IPS DF 19.7 (cell line): ENCODE data around the gene F2RL3.

Source experiments
- DNase-seq: peaks from one replicate; pipeline ENCODE4 v3.0.0-alpha.2; 2013; ENCODE audit warnings: low read depth, low spot score

F2RL3 gene

DNA sequence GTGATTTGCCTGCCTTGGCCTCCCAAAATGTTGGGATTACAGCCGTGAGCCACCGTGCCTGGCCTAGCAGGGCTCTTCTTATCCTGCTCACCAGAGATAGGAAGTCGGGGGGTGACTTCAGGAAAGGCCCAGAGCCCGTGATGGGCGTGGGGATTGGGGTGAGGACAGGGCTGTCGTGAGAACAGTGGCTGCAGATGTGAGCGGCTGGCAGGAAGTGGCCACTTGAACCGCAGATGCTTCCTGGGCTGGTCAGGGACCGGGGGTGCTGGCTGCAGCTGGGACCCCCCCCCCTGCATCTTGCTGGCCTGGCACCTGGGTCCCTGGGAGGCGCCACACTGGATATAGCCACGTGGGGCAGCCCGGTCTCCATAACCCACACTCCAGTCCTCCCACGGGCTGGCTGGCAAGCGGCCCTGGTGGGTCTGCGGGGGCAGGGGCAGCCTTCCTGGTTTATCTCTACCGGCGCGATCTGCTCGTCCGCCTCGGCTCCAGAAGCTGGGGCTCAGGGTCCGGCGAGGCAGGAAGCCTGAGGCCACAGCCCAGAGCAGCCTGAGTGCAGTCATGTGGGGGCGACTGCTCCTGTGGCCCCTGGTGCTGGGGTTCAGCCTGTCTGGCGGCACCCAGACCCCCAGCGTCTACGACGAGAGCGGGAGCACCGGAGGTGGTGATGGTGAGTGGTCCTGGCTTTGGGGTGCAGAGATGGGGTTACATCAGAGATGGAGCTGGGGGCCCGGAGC is at the start of gene F2RL3:
Gene F2RL3, plus strand, starts transcription at position 371 of the 737 bp plus-strand sequence. Its CDS starts 191 bp downstream, at position 562.
- no peak for DNase-seq

DNA sequence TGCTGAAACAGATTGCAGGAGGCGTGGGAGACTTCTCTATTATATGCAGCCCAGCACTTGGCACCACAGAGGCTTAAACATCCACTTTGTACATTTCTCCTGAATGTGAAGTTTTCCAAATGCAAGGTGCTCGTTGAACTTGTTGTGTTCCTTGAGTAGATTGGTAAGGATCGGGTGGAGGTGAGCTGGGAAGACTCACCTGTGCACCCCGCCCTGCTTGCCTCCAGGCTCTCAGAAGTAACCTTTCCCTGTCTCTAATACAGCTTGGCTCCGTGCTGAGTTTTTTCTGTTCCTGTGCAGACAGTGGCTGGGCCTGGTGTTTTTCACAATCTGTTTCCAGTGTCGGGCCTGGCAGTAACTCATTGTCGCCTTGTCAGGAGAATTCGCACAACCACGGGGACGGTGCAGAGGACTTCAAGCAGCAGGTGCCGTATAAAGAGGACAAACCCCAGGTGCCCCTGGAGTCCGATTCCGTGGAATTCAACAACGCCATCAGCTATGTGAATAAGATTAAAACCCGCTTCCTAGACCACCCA is 47.3 kb upstream of the F2RL3 start:
- DNase-seq: no peak

DNA sequence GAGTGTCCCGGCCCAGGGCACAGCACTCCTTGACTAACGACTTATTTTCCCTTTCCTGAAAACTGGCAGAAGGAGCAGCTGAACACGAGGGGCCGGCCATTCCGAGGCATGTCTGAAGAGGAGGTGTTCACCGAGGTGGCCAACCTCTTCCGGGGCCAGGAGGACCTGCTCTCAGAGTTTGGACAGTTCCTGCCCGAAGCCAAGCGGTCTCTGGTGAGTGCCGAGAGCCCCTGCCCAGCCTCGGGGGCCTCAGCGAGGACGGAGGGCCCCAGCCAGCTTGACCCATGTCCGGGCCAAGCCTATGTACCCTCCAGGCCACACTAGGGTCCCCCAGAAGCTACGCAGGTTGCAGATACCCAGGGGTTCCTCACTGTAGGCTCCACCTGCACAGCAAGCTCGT is 41.9 kb upstream of the F2RL3 start:
- DNase-seq: no peak

DNA sequence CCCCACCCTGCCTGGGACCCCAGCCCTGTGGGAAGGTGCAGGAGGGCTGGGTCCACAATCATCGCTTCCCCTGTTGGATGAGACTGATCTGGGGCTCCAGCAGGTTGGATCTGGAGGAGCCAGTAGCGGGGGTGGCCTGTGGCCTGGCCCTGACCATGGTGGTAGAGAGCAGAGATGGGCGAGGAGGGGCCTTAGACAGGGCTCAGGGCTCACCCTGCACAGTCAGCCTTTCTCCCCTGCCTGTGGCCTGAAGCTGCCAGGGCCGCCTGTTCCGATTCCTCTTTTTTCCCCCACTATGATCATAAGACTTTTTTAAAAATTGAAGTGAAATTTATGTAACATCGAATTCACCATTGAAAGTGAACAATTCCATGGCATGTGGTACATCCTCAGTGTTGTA is 41.4 kb upstream of the F2RL3 start:
- DNase-seq: no peak

DNA sequence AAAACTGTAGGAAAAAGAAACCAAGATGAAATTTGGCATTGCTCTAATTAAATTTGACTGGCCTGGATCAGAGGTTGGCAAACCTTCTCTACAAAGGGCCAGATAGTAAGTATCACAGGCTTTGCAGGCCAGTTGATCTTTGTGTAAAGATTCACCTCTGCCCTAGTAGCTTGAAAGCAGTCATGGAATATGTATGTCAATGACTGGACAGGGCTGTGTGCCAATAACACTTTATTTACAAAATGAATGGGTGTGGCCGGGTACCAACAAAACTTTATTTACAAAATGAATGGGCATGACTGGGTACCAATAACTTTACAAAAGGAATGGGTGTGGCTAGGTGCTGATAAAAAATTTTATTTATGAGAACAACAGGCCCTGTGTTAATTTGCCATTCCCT is 39.6 kb upstream of the F2RL3 start:
- no peak for DNase-seq

DNA sequence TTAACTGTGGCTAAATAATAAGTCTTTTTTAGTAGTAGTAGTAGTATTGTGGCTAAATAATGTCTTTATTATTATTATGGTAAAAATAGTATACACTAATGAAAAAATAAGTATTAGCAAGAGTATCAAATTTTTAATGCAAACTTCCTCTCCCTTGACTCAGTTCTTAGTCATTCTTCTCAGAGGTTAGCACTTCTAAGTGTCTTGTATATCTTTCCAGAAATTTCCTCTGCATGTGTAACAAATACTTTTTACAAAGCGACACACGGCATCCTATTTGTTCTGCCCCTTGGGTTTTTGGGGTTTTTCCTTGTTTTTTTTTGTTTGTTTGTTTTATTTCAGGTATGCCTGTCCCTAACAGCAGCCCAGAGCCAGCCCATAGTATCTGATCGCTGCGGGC is 38.7 kb upstream of the F2RL3 start:
- DNase-seq: no peak

DNA sequence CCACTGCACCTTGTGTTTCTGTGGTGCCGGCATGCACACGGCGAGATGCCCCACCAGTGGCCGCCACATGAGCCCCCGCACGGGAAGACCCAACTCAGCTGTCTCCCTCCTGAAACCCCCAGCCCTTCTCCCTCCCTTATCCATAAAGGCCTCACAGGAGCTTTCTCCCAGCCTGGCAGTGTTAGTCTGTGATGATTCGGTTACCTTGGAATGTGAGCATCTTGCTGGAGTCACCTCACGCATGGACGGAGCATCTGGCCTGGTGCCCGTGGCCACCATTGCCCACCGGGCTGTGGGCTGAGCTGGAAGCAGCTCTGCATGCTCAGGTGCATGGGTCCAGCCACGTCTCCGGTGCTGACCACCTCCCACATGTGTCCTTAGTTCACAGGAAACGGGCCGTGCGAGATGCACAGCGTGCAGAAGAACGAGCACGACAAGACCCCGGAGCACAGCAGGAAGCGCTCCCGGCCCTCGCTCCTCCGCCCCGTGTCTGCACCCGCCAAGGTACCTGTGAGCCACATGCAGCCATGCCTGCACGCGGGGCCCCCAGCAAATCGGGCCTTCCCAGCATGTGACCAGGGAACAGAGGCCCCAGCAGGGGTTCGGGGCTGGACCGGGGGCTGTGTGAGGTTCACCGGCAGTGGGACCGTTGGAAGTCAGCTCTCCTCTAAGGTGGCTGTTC is 37.6 kb upstream of the F2RL3 start:
- no peak for DNase-seq

DNA sequence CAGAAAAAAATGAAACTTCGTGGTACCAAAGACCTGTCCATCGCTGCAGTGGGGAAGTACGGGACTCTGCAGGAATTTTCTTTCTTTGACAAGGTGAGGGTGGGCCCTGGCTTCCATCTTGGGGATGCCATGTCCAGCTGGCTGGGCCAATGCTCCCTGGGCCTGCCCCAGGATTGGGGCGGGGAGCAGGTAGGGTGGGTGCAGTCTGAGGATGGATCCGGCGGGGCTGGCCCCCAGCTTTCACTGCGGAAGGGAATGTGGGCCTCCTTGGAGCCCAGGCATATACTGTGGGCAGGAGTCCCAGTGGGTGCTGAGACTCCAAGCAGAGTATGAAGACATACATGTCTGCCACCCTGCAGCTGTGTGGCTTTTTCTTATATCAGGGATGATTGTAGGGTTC is 35.7 kb upstream of the F2RL3 start:
- no peak for DNase-seq

DNA sequence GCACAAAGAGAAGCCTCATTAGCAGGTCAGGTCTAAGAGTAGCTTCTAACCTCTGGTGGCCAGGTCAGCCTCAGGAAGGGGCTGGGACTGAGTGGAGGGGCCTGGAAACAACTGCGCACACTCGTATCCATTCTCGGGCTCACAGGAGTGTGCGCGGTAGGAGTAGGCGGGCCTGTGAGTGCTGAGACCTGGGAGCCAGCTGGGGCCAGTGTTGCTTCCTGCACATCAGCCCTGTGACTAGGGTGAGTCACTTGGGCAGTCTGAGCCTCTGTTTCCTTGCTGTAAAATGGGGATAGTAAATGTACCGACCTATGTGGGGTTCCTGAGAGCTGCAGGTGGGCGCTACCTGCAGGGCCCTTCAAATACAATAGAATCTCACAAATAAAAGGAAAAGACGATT is 32.7 kb upstream of the F2RL3 start:
- no peak for DNase-seq

DNA sequence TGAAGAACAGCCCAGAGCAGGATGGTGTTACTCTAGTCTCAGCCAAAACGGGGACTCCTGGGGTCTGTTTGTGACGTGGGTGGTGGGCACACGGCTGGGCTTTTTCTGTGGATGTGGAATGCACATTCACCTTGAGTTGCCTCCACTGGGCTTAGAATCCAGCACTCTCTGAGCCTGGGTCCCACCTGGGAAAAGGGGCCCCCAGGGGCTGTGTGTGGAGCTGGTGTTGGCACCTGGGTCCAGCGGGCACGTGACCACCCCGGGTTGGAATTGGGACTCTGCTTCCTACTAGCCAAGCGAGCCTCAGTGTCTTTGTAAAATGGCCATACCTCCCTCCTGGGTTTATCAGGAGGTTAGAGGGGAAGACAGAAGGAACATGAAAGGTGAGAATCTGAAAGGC is 29.2 kb upstream of the F2RL3 start:
- DNase-seq: no peak

DNA sequence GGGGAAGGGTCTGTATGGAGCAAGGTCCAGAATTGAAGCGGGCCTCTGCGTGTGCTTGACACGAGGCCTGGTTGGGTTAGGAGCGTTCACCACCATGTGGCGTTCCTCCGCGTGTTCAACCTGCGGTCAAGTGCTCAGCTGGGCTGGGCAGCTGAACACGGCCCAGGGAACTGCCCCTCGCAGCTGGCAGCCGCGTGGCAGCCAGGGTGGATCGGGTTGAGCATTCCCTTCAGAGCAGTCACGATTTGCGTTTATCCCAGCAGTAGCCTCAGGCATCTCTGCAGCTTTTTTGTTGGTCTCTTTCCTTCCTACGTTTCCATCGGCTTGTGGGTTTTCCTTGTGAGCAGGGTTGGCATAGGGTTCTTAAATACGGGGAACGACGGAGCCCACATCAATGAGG is 28.7 kb upstream of the F2RL3 start:
- DNase-seq: no peak

DNA sequence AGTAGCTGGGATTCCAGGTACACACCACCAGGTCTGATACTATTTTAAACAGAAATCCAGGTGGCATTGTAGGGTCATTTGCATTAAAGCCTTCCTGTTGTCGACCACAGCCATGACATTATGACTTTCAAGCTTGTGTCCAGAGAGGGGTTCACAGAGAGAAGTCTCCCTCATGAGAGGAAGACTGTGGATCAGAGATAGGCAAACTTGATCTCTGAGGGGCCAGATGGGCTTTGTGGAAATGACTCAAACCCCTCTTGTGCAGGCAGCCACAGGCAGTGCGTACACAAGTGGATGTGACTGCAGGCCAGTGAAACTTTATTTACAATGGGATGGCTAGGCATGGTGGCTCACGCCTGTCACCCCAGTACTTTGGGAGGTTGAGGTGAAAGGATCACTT is 27.8 kb upstream of the F2RL3 start:
- no peak for DNase-seq

DNA sequence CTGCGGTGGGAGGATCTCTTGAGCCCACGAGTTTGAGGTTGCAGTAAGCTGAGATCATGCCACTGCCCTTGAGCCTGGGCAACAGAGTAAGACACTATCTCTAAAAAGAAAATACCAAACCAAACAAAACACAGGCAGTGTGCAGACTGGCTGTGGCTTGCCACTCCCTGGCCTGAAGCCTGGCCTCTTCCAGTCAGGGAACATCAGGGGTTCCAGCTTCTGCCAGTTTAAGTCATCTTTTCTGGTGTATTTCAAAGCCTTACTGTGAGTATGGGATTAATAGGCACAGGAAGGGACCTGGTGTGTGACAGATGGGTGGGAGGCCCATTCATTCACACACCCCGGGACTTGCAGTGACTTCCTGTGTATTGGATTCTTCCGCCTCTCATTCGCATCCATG is 27.0 kb upstream of the F2RL3 start:
- DNase-seq: no peak

DNA sequence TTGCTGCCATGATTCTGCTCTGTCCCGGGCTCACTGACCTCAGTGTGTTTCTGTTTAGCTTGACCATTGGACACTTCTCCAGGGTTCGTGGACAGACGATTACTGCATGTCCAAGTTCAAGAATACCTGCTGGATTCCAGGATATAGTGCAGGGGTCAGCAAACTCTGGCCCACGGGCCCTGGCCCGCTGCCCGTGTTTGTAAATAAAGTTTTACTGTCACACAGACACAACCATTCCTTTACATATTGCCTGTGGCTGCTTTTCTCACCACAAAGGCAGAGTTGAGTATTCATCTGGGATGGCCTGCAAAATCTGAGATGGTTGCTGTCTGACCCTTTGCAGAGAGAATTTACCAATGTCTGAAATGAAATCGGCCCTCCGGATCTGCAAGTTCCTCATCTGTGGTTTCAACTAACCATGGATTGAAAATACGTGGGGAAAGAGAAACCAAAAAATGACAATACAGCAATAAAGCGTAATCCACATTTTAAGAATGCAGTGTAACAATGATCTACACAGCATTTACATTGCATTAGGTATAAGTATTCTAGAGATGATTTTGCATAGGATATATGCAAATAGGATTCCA is 25.9 kb upstream of the F2RL3 start:
- no peak for DNase-seq

DNA sequence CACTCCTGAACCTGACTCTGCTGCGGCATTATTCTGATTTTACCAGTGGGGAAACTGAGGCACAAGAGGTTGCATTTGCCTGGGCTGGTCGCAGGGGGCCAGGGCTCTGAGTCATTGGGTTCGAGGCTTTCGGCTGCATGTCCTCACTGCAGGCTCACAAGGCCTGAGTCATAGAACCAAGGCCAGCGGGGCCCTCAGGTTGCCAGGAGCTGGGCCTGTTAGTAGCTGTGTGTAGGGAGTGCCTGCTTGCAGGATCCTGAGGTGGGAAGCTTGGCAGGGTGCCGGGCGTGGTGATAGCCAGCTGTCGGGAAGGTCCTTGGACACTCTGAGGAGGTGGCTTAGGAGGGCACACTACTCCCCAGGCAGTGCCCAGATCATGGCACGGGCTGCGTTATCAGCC is 21.6 kb upstream of the F2RL3 start:
- DNase-seq: no peak

DNA sequence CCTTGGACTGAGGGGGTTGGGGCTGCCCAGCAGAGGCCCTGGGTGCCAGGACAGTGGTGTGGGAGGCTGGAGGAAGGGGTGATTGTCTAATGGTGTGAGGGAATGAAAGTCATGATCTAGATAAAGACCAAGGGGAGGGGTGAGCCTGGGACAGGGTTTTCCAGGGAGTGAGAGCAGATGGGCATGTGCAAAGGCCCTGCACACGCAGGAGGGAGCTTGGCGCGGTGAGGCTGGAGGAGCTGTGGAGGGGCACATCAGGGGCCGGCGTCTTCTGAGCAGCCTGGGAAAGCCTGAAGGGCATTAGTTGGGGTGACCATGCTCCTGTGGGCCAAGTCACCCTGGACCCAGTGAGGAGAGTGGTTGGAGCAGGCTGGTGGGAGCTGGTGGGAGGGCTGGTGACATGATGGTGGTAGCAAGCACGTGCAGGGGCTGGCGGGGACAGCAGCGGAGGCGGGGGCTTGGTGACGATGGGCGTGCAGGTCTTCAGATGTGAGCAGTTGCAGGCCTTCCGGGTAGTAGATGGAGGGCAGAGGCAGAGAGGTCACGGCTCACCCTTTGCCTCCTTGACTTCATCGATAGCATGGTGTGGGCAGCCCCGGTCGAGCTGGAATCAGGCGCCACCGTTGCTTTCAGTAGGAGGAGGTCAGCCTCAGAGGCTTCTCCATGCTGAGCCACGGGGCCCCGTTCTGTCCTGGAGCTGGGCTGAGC is 20.2 kb upstream of the F2RL3 start:
- DNase-seq: no peak

DNA sequence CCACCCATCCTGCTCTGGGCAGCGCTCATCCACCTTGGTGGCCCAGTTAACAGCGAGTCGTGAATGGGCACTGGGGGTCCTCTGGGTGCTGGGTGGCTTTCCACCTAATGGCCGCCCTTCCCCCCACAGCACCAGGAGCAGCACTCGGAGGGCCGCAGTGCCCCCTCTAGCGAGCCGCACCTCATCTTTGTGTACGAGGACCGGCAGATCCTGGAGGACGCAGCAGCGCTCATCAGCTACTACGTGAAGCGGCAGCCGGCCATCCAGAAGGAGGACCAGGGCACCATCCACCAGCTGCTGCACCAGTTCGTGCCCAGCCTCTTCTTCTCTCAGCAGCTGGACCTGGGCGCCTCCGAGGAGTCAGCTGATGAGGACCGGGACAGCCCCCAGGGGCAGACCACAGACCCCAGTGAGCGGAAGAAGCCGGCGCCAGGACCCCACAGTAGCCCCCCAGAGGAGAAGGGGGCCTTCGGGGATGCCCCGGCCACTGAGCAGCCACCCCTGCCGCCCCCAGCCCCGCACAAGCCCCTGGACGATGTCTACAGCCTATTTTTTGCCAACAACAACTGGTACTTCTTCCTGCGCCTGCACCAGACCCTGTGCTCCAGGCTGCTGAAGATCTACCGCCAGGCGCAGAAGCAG is 19.3 kb upstream of the F2RL3 start:
- no peak for DNase-seq

DNA sequence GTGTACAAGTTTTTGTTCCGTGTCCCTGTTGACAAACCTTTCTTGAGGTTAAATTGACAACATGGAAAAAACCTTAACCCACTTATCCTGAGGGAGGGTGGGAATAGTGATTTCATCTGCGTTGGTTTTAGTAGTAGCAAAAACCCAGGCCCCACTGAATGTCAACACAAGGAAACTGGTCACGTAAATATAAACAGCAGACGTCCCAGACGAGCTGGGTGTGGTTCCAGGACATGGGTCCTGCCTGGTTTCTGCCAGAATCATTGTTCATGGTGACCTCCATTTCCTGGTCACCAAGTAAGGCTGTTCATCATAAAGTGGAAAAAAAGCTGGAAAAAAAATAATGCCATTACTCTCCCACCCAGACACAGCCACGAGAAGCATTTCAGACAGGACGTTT is 16.9 kb upstream of the F2RL3 start:
- no peak for DNase-seq

DNA sequence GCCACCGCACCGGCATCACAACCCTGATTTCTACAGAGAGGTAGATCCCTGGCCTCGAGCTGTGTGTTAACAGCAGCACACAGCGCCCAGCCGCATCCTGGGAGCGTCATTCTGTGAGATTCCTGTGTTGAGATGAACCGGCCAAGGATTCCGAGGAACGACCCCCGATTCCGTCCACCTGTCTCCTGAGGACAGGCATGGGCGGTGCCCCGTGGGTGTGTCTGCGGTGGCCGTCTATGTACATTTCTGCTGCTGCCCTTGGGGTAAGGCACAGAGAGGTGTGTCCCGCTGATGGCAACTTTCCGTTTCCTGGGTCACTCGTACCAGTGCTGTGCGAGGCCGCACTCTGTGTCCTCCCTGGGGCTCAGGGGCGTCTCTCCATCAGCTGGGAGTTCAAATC is 16.1 kb upstream of the F2RL3 start:
- no peak for DNase-seq

DNA sequence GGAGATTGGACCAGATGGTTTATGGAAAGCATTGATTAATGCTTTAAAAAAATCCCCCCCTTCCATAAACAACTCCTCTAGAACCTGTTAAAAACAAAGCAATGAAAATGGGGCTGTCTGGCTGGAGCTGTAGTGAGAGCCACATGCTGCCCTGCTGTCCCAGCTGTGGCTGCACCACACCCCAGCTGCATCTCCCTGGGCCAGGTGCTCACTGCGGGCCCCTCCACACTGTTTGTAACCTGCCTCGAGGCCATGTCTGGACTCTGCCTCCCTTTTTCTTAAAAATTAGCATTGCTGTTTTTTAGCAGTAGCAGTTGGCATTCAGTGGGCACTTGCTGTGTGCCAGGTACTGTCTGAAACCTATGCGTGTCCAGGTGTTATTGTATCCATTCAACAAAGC is 15.2 kb upstream of the F2RL3 start:
- no peak for DNase-seq

DNA sequence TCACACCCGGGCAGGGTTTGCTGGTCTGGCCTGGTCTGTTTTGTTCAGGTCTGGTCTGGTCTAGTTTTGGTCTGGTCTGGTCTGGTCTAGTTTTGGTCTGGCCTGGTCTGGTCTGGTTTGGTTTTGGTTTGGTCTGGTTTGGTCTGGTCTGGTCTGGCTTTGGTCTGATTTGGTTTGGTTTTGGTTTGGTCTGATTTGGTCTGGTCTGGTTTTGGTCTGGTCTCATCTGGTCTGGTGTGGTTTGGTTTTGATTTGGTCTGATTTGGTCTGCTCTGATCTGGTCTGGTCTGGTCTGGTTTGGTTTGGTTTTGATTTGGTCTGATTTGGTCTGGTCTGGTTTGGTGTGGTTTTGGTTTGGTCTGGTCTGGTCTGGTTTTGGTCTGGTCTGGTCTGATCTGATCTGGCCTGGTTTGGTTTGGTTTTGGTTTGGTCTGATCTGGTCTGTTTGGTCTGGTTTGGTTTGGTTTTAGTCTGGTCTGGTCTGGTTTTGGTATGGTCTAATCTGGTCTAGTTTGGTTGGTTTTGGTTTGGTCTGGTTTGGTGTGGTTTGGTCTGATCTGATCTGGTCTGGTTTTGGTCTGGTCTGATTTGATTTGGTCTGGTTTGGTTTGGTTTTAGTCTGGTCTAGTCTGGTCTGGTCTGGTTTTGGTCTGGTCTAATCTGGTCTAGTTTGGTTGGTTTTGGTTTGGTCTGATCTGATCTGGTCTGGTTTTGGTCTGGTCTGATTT is 14.4 kb upstream of the F2RL3 start:
- DNase-seq: no peak
